NCI-H524 treated with DMSO at 0.1 percent for 48 hours (cell line): ENCODE results near the gene BTBD9.
A peak's percentile ranks its signal among the peaks of the same experiment; 100 is the strongest.

ENCODE experiments used
- DNase-seq: peaks from one replicate; lab custom pipeline; 2025; lab: John Stamatoyannopoulos, UW

BTBD9 gene

GRCh38 chr6:38481211-38481836, 158.4 kb downstream of the BTBD9 start:
- DNase-seq = no peak

GRCh38 chr6:38480036-38480435, 159.7 kb downstream of the BTBD9 start:
- no peak for DNase-seq

GRCh38 chr6:38479331-38479730, 160.4 kb downstream of the BTBD9 start:
- no peak for DNase-seq

GRCh38 chr6:38477680-38478260, 162.0 kb downstream of the BTBD9 start:
- DNase-seq = peak; percentile 25

- peak; percentile 29 for DNase-seq
Observed at GRCh38 chr6:38476888-38477287, 162.8 kb downstream of the BTBD9 start.

GRCh38 chr6:38476141-38476540, 163.6 kb downstream of the BTBD9 start:
- DNase-seq = no peak

GRCh38 chr6:38470548-38470947, 169.2 kb downstream of the BTBD9 start:
- no peak for DNase-seq

- no peak for DNase-seq
Observed at GRCh38 chr6:38467566-38467965, 172.2 kb downstream of the BTBD9 start.

GRCh38 chr6:38460186-38460585, 179.5 kb downstream of the BTBD9 start:
- no peak for DNase-seq

- DNase-seq = no peak
Observed at GRCh38 chr6:38459291-38459690, 180.4 kb downstream of the BTBD9 start.

- no peak for DNase-seq
Observed at GRCh38 chr6:38453861-38454260, 185.9 kb downstream of the BTBD9 start.

- DNase-seq = no peak
Observed at GRCh38 chr6:38452816-38453660, 186.7 kb downstream of the BTBD9 start.

GRCh38 chr6:38450717-38451116, 189.0 kb downstream of the BTBD9 start:
- DNase-seq = no peak

- no peak for DNase-seq
Observed at GRCh38 chr6:38445925-38446324, 193.8 kb downstream of the BTBD9 start.

- no peak for DNase-seq
Observed at GRCh38 chr6:38445336-38445735, 194.4 kb downstream of the BTBD9 start.

- DNase-seq = no peak
Observed at GRCh38 chr6:38443352-38444144, 196.2 kb downstream of the BTBD9 start.

GRCh38 chr6:38438097-38438496, 201.6 kb downstream of the BTBD9 start:
- no peak for DNase-seq

- DNase-seq = no peak
Observed at GRCh38 chr6:38436726-38437465, 202.8 kb downstream of the BTBD9 start.

GRCh38 chr6:38435330-38435729, 204.4 kb downstream of the BTBD9 start:
- no peak for DNase-seq

- DNase-seq = no peak
Observed at GRCh38 chr6:38434051-38434450, 205.7 kb downstream of the BTBD9 start.

- DNase-seq = no peak
Observed at GRCh38 chr6:38432479-38432878, 207.2 kb downstream of the BTBD9 start.

GRCh38 chr6:38432079-38432478, 207.7 kb downstream of the BTBD9 start:
- DNase-seq = no peak
